Stimulated activated CD4-positive, alpha-beta T cell treated with anti-CD3 and anti-CD28 coated beads, Interleukin-1b, Interleukin-23, amount 100 ng/mL, for 48 hours (primary cell): ENCODE data around the gene KIF6.

Source experiments
- DNase-seq: peaks from one replicate; pipeline ENCODE4 v3.0.0-alpha.2; 2020

Gene KIF6

GRCh38 chr6:39590871-39591393 lies 134.3 kb downstream of the KIF6 start:
- no peak for DNase-seq

DNA sequence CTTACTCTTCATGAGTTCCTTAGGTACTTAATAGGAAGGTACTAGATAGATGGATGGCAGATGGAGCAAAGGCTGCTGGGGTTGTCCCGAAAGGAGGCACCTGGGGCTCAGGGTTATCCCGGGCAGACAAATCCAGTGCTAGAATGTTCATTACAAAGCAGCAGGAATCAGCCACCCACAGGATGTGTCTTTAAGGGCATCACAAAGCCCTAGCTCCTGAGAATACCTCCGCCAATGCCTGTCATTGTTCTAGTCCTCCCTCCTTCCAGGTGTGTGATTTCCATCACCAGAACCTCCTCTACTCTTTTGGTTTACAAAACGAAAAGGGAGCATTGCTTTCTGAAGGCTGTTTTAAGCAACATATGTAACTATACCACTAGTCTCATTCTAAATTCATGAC lies 138.1 kb downstream of the KIF6 start:
- no peak for DNase-seq

GRCh38 chr6:39585641-39586040 lies 139.6 kb downstream of the KIF6 start:
- DNase-seq = no peak

DNA sequence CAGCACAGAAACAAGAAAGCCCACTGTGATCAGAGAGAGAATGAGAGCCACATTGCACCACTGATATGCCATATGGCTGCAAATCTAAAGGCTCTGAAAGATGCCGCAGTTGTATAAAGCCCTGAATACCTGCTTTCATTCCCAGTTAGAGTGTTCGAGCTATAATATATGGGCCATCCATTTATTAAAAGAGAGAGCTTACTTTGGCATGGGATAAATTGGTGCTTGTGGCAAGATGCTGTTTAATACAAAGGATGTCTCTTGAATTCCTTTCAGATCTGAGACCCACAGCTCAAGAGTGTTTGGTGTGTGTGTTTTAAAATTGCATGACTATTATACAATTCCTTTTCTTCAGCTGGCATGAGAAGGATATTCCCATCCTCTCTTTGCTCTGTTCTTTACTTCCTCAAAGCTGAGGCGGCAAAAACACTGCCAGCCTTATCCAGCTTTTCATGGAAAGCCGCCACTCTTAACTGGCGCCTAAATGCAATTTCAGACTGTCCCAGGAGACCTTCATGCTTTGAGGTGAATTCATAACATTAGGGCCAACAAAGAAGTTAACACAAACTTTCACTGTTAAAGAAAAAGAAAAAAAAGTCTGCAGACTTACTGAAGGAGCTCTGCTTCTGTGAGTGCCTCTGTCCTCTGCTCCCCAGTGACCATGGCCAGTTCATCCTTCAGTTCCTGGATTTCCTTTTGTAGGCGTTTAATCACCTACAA lies 147.6 kb downstream of the KIF6 start:
- no peak for DNase-seq

- DNase-seq = no peak
Observed at GRCh38 chr6:39576556-39577303, 148.5 kb downstream of the KIF6 start.

DNA sequence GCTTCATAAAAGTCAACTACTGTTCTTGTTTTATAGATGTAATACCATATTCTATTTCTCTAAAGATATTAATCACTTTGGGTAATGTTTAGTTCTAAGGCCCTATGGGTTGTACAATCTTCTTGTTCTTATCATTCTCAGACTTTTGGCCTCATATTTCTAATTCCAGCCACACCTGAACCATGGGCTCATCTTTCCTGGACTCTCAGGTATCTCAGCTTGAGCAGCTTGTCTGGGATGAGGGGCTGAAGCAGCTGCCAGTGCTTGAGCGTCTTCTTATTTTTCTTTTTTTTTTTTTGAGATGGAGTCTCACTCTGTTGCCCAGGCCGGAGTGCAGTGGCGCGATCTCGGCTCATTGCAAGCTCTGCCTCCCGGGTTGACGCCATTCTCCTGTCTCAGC lies 150.2 kb downstream of the KIF6 start:
- no peak for DNase-seq

GRCh38 chr6:39573541-39573940 lies 151.7 kb downstream of the KIF6 start:
- DNase-seq = no peak

DNA sequence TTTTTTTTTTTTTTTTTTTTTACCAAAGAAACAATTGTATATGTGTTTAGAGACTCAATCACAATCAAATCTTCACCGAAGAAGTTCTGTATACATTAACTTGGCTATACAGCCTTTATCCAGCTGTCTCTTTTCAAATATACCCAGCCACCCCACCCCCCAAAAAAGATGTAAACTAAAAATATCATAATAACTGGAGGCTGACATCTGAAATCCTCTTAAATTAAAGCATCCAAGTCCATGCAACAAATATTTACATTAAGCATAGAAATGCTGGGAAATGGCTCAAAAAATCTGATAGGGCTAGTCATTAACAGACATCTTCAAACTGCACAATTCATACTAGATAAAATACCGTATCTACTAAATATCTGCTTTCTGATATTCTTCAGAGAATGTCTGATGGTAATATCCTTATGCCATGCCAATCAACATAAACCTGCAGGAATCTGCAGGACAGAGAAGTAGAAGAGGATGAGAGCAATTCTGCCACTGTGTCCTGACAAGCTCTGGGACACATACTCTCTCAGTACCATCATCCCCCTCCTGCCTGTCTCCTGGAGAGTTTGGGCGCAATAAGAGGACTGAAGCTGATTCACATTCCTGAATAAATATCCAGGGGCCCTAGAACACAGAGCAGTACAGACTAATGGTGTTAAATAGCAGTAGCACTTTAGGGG lies 152.4 kb downstream of the KIF6 start:
- no peak for DNase-seq

- DNase-seq = no peak
Observed at GRCh38 chr6:39568896-39569295, 156.3 kb downstream of the KIF6 start.

- DNase-seq = no peak
Observed at GRCh38 chr6:39567091-39567490, 158.1 kb downstream of the KIF6 start.

GRCh38 chr6:39566456-39566855 lies 158.8 kb downstream of the KIF6 start:
- no peak for DNase-seq

DNA sequence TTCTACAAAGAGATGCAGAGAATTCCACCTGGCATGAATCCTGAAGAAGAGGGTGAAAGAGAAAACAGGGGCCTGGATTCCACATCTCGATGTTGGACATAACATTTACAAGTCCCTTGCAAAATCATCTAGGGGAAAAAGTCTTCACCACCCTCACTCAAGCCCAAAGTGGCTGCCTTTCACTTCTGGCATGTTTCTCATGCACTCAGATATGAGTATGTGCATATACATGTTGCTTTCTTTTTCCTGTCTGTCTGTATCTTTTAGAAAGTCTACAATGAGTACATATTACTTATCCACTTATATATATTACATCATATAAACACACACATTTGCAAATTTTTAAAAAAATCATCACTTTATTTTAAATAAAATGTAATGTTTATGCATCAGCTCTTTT lies 159.3 kb downstream of the KIF6 start:
- DNase-seq = no peak

GRCh38 chr6:39563566-39564311 lies 161.5 kb downstream of the KIF6 start:
- DNase-seq = no peak

- no peak for DNase-seq
Observed at GRCh38 chr6:39561536-39562266, 163.5 kb downstream of the KIF6 start.

- DNase-seq = no peak
Observed at GRCh38 chr6:39560915-39561314, 164.3 kb downstream of the KIF6 start.

DNA sequence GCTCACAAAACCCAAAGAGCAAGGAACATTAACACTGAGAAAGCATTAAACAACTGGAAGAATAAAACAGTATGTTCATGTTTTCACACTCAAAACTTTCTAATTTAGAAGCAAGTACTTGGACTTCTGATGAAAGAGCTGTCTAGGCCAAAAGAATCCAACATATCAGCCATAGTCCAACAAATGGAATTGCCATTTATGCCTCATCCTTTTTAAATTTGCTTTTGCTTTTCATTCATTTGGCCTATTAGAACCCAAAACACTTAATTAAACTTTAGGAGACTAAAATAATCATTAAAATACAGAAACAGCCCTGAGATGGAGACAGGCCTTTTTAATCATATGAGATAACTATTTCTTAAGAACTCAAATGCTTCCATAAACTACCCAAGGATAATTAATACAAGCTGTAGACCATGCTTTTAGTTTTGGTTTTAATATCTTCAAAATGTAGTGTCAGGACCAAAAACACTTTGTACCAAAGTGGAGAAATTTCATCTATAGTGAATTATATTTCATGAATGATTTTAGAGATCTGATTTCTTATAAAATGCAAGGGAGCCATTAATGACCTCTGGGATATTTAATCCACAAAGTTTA lies 166.5 kb downstream of the KIF6 start:
- no peak for DNase-seq

DNA sequence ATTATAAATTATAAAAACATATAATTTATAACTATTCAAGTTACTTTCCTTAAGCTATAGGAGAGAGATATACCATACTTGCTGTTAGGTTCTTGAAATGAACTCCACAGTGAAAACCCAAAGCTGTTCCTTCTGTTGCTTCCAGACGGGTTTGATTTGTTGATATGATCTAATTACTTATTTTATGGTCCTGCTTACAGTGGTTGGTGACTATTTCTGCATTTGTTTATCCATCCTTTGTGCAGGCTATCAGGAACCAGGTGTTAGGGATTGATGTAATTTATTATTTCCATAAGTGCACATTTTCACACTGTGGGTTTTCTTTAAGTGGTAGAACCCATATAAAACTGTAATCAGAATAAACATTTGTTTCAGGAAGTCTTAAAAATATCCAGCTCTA lies 167.1 kb downstream of the KIF6 start:
- no peak for DNase-seq

GRCh38 chr6:39555136-39555535 lies 170.1 kb downstream of the KIF6 start:
- no peak for DNase-seq

DNA sequence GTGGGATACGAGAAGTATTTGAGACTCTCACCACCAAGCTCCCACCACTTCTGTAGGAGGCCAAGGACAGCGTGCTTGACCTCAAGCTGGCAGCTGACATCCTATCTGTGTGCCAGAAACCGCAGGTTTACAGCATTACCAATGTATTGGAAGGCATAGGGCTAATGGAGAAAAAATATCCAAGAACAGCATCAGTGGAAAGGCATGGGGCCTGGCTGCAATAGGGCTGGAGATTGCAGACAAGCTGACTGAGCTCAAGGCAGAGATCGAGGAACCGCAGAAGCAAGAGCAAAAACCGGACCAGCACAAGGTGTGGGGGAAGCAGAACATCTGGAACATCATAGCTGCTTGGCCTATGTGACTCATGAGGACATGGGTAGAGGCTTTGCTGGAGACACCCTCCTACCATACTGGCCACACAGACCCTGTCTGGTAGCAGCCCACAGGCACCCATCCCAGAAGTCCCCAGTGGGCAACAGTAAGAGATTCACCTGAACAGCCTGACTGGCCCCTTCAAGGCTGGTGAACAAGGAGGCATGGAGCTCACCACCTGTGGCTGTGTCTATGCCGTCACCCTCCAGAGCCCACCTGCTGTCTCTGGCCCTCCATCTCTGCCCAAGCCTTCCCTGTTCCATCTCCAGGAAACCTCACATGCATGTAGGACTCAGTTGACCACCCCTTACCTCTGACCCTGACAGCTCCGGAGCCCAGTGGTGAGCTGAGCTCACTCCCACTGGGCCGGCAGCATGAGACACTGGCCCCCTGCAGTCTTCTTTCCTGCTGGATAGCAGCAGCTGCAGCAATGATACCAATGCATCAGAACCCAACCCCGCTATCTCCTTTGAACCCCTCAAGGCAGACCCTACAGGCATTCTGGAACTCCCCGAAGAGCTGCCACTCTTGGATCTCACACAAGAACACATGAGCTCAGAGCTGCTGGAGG lies 171.1 kb downstream of the KIF6 start:
- DNase-seq = no peak

- no peak for DNase-seq
Observed at GRCh38 chr6:39553029-39553428, 172.2 kb downstream of the KIF6 start.

DNA sequence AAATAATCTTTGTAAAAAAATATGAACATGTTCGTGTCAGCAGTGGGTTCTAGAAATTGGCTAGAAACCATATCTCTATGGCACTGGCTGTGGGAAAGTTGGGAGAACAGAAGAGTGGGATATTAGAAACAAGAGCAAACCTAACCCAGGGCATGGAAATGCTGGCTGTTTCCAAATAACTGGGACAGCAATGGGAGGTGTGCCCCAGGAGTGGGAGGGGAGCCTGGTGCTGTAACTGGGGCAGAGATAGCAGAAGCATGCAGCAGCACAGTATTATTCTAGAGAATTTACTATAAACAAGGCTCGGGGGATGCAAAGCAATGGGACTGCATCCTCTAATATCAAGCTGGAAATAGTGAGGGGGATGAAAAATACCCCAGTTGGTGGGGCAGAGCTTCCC lies 175.0 kb downstream of the KIF6 start:
- DNase-seq = no peak
